H9 (cell line): ENCODE results near the gene SENP8. TPM values are rescaled to one million over a fixed set of nuclear protein-coding genes. Genes with fewer than 3 reads are reported as not detected.

Experiments used
- DNase-seq: peaks from one replicate; pipeline ENCODE4 v3.0.0-alpha.2; 2017
- H2AFZ ChIP-seq: one replicate; pipeline ENCODE4 v1.6.1; 2013; ENCODE audit warnings: mild to moderate bottlenecking, low read length, control low read depth, moderate library complexity
- H2AK5ac ChIP-seq: 2 replicates; pipeline ENCODE4 v1.6.1; 2013; ENCODE audit warnings: low read length, control low read depth, mixed read lengths; ENCODE audit not compliant: insufficient read length
- H2BK120ac ChIP-seq: one replicate; pipeline ENCODE4 v1.6.1; 2013; ENCODE audit warnings: low read depth, mild to moderate bottlenecking, low read length, control low read depth, inconsistent platforms; ENCODE audit not compliant: poor library complexity, severe bottlenecking
- H2BK12ac ChIP-seq: 2 replicates; pipeline ENCODE4 v1.6.1; 2013; ENCODE audit warnings: low read length, control low read depth, mixed read lengths, low read depth; ENCODE audit not compliant: insufficient read length
- H2BK15ac ChIP-seq: 2 replicates; pipeline ENCODE4 v1.6.1; 2013; ENCODE audit warnings: low read depth, low read length, control low read depth
- H2BK20ac ChIP-seq: one replicate; pipeline ENCODE4 v1.6.1; 2013; ENCODE audit warnings: low read depth, mild to moderate bottlenecking, low read length, control low read depth, inconsistent platforms; ENCODE audit not compliant: poor library complexity, severe bottlenecking
- H2BK5ac ChIP-seq: 2 replicates; pipeline ENCODE4 v1.6.1; 2013; ENCODE audit warnings: low read length, control low read depth, mixed read lengths; ENCODE audit not compliant: insufficient read length
- H3K14ac ChIP-seq: 2 replicates; pipeline ENCODE4 v1.6.1; 2013; ENCODE audit warnings: low read length, control low read depth; ENCODE audit not compliant: insufficient read depth
- H3K18ac ChIP-seq: 2 replicates; pipeline ENCODE4 v1.6.1; 2013; ENCODE audit warnings: low read depth, mild to moderate bottlenecking, mixed read lengths, low read length, control low read depth; ENCODE audit not compliant: insufficient read length
- H3K23ac ChIP-seq: 2 replicates; pipeline ENCODE4 v1.6.1; 2013; ENCODE audit warnings: low read length, control low read depth, mixed read lengths, low read depth; ENCODE audit not compliant: insufficient read length
- H3K23me2 ChIP-seq: 2 replicates; pipeline ENCODE4 v1.6.1; 2013; ENCODE audit warnings: low read depth, mild to moderate bottlenecking, mixed read lengths, low read length, control low read depth; ENCODE audit not compliant: insufficient read length, poor library complexity, severe bottlenecking
- H3K27ac ChIP-seq: 2 replicates; pipeline ENCODE4 v1.5.1; 2013; ENCODE audit warnings: low read length, control low read depth, mixed read lengths, low read depth; ENCODE audit not compliant: insufficient read length
- H3K27me3 ChIP-seq: 2 replicates; pipeline ENCODE4 v1.6.1; 2013; ENCODE audit warnings: low read length, control low read depth, inconsistent platforms; ENCODE audit not compliant: insufficient read depth
- H3K4ac ChIP-seq: 2 replicates; pipeline ENCODE4 v1.6.1; 2013; ENCODE audit warnings: low read depth, mild to moderate bottlenecking, control low read depth, inconsistent platforms, low read length, moderate library complexity
- H3K4me1 ChIP-seq: 2 replicates; pipeline ENCODE4 v1.6.1; 2013; ENCODE audit warnings: low read length, control low read depth, inconsistent platforms; ENCODE audit not compliant: insufficient read depth
- H3K4me2 ChIP-seq: 2 replicates; pipeline ENCODE4 v1.6.1; 2013; ENCODE audit warnings: low read length, control low read depth, mixed read lengths; ENCODE audit not compliant: insufficient read length, insufficient read depth
- H3K56ac ChIP-seq: 2 replicates; pipeline ENCODE4 v1.6.1; 2013; ENCODE audit warnings: low read depth, mild to moderate bottlenecking, mixed read lengths, low read length, control low read depth; ENCODE audit not compliant: insufficient read length
- H3K79me1 ChIP-seq: 2 replicates; pipeline ENCODE4 v1.6.1; 2013; ENCODE audit warnings: low read depth, mild to moderate bottlenecking, moderate library complexity, low read length, control low read depth, inconsistent platforms; ENCODE audit not compliant: insufficient read depth, poor library complexity, severe bottlenecking
- H3K79me2 ChIP-seq: 2 replicates; pipeline ENCODE4 v1.6.1; 2013; ENCODE audit warnings: low read length, control low read depth, inconsistent platforms; ENCODE audit not compliant: insufficient read depth
- H3K9ac ChIP-seq: 2 replicates; pipeline ENCODE4 v1.6.1; 2013; ENCODE audit warnings: low read length, control low read depth, mixed read lengths; ENCODE audit not compliant: insufficient read length; ENCODE audit errors: extremely low read depth
- H3K9me3 ChIP-seq: one replicate; pipeline ENCODE4 v1.6.1; 2013; ENCODE audit warnings: low read depth, low read length, inconsistent platforms; ENCODE audit not compliant: control insufficient read depth
- H3T11ph ChIP-seq: one replicate; pipeline ENCODE4 v1.6.1; 2013; ENCODE audit warnings: mild to moderate bottlenecking, low read length, control low read depth, inconsistent platforms
- H4K20me1 ChIP-seq: one replicate; pipeline ENCODE4 v1.6.1; 2013; ENCODE audit not compliant: control insufficient read depth, insufficient read length, insufficient read depth
- H4K5ac ChIP-seq: 2 replicates; pipeline ENCODE4 v1.6.1; 2013; ENCODE audit warnings: low read depth, mild to moderate bottlenecking, mixed read lengths, low read length, control low read depth; ENCODE audit not compliant: insufficient read length
- H4K8ac ChIP-seq: replicated peaks from 2 replicates; pipeline ENCODE4 v1.6.1; 2013; ENCODE audit warnings: low read length, control low read depth, mixed read lengths, low read depth; ENCODE audit not compliant: insufficient read length
- H4K91ac ChIP-seq: 2 replicates; pipeline ENCODE4 v1.6.1; 2013; ENCODE audit warnings: low read depth, mild to moderate bottlenecking, moderate library complexity, mixed read lengths, low read length, control low read depth; ENCODE audit not compliant: insufficient read length
- H3K27ac Mint-ChIP-seq, 3 experiments: 2 replicates in 2 of 3; 3 replicates in 1 of 3; pipeline ENCODE4 v1.8.0; 2020 to 2021; ENCODE audit warnings: mixed read lengths in 3 of 3, mild to moderate bottlenecking in 1 of 3, moderate library complexity in 1 of 3
- H3K27me3 Mint-ChIP-seq: 2 replicates; pipeline ENCODE4 v1.8.0; 2021; ENCODE audit warnings: low read depth, mild to moderate bottlenecking, moderate library complexity, mixed read lengths
- H3K36me3 Mint-ChIP-seq, 3 experiments: 2 replicates in 2 of 3; 3 replicates in 1 of 3; pipeline ENCODE4 v1.8.0; 2020 to 2021; ENCODE audit warnings: low read depth in 3 of 3, mixed read lengths in 3 of 3; ENCODE audit not compliant: insufficient read depth in 1 of 3
- H3K4me1 Mint-ChIP-seq, 2 experiments: 2 replicates each; pipeline ENCODE4 v1.8.0; 2020; ENCODE audit warnings: mixed read lengths in 2 of 2
- H3K4me3 Mint-ChIP-seq, 2 experiments: 2 replicates in 1 of 2; 3 replicates in 1 of 2; pipeline ENCODE4 v1.8.0; 2020 to 2021; ENCODE audit warnings: mild to moderate bottlenecking in 2 of 2, mixed read lengths in 2 of 2, moderate library complexity in 1 of 2
- H3K9me3 Mint-ChIP-seq, 2 experiments: 2 replicates in 1 of 2; 3 replicates in 1 of 2; pipeline ENCODE4 v1.8.0; 2020; ENCODE audit warnings: mild to moderate bottlenecking in 2 of 2, mixed read lengths in 2 of 2, moderate library complexity in 1 of 2
- CTCF ChIP-seq: fragments of 200-600 bp; sonication (generic); conservative IDR thresholded peaks from 3 replicates; pipeline ENCODE4 v1.8.0; 2021; ENCODE audit warnings: antibody characterized with exemption, mild to moderate bottlenecking
- WGBS: extraction: QIAGEN DNeasy Blood & Tissue Kit; methylation state at CpG from one replicate; pipeline ENCODE4 v1.1.7; 2013; ENCODE audit warnings: missing lambda C conversion rate, low lambda C conversion rate, mixed read lengths; ENCODE audit not compliant: insufficient read length; ENCODE audit errors: extremely low coverage; 5-methylcytosine and 5-hydroxymethylcytosine counted together
- total RNA-seq: library from RNA; stranded (reverse); gene quantifications from 2 replicates; pipeline ENCODE4 v1.2.1, GENCODE V29; 2021

Gene SENP8
- total RNA-seq, 1 experiment from 2014 or later = 4.8 TPM

GRCh38 chr15:72182244-72182643 is 64.0 kb downstream of the SENP8 start:
- DNase-seq = no peak
- H3K23me2 ChIP-seq = no peaks in the 10 kb centered on the region
- no peak overlapping the region for H3T11ph ChIP-seq
- Mint-ChIP-seq H3K9me3 (no peaks in the 10 kb centered on the region), H3K4me1 (peaks cover 11 to 17% of the 10 kb centered on the region in 2 experiments), H3K27ac (no peak overlapping the region), H3K27me3 (peaks cover 29% of the 10 kb centered on the region), H3K4me3 (no peak overlapping the region), H3K36me3 (no peaks in the 10 kb centered on the region)
- no peaks in the 10 kb centered on the region for H3K79me2 ChIP-seq
- no peak overlapping the region for H2BK120ac ChIP-seq
- no peak overlapping the region for H2AFZ ChIP-seq
- H3K4me2 ChIP-seq = no peak overlapping the region
- no peak overlapping the region for H4K91ac ChIP-seq
- no peaks in the 10 kb centered on the region for H3K4me1 ChIP-seq
- H3K18ac ChIP-seq = no peak overlapping the region
- no peaks in the 10 kb centered on the region for H3K27me3 ChIP-seq
- no peak overlapping the region for H2BK12ac ChIP-seq
- H3K56ac ChIP-seq = no peak overlapping the region
- no peak overlapping the region for H3K27ac ChIP-seq
- H3K14ac ChIP-seq = no peak overlapping the region
- no peak overlapping the region for H2BK5ac ChIP-seq
- H2AK5ac ChIP-seq = no peak overlapping the region
- no peak overlapping the region for H3K9ac ChIP-seq
- H4K20me1 ChIP-seq = no peaks in the 10 kb centered on the region
- H3K9me3 ChIP-seq = no peaks in the 10 kb centered on the region
- WGBS = no CpG with 5 or more reads among the region's 3 CpGs
- H2BK15ac ChIP-seq = no peak overlapping the region
- no peak overlapping the region for H4K8ac ChIP-seq
- no peak for TF ChIP-seq CTCF
- no peaks in the 10 kb centered on the region for H3K79me1 ChIP-seq
- H3K23ac ChIP-seq = no peak overlapping the region
- H2BK20ac ChIP-seq = no peak overlapping the region
- H3K4ac ChIP-seq = no peak overlapping the region
- no peak overlapping the region for H4K5ac ChIP-seq
